Keratinocyte (primary cell): ENCODE results near the gene AP2A1. TPM values are rescaled to one million over a fixed set of nuclear protein-coding genes. Genes with fewer than 3 reads are reported as not detected.
A peak's percentile ranks its signal among the peaks of the same experiment; 100 is the strongest.

Source experiments
- DNase-seq: peaks from one replicate; pipeline ENCODE4 v3.0.0-alpha.2; 2011; ENCODE audit warnings: low read depth, missing footprints, low spot score
- FAIRE-seq: peaks from 2 replicates; lab custom pipeline; 2011; peaks lifted over from hg19 to GRCh38; lab: Jason Lieb, UNC
- H2AFZ ChIP-seq: 2 replicates; pipeline ENCODE4 v1.6.0; 2012; ENCODE audit warnings: low read length, control low read depth, inconsistent platforms; ENCODE audit not compliant: control insufficient read depth
- H3K27ac ChIP-seq: 2 replicates; pipeline ENCODE4 v1.5.1; 2011; ENCODE audit warnings: low read length; ENCODE audit not compliant: control insufficient read depth, insufficient read depth
- H3K27me3 ChIP-seq: 3 replicates; pipeline ENCODE4 v1.6.0; 2011; ENCODE audit warnings: low read length; ENCODE audit not compliant: control insufficient read depth, insufficient read depth; ENCODE audit errors: extremely low read depth
- H3K36me3 ChIP-seq, 2 experiments: 2 replicates in 1 of 2; 3 replicates in 1 of 2; pipeline ENCODE4 v1.5.1; 2011; ENCODE audit warnings: low read length in 2 of 2, mild to moderate bottlenecking in 1 of 2; ENCODE audit not compliant: control insufficient read depth in 2 of 2, insufficient read depth in 2 of 2; ENCODE audit errors: extremely low read depth in 1 of 2
- H3K4me1 ChIP-seq: 3 replicates; pipeline ENCODE4 v1.5.1; 2011; ENCODE audit warnings: low read length; ENCODE audit not compliant: control insufficient read depth, insufficient read depth; ENCODE audit errors: extremely low read depth
- H3K4me2 ChIP-seq: 3 replicates; pipeline ENCODE4 v1.6.0; 2011; ENCODE audit warnings: low read depth, low read length; ENCODE audit not compliant: control insufficient read depth, insufficient read depth; ENCODE audit errors: extremely low read depth
- H3K4me3 ChIP-seq, 3 experiments: fragments of 200-600 bp in 1 of 3; sonication (generic) in 1 of 3; 2 replicates in 2 of 3; 3 replicates in 1 of 3; pipeline ENCODE4 v1.5.1; 2011 to 2016; ENCODE audit warnings: low read length in 3 of 3, mild to moderate bottlenecking in 3 of 3, control low read depth in 2 of 3, inconsistent platforms in 1 of 3, low read depth in 1 of 3, mixed read lengths in 1 of 3, mixed run types in 1 of 3, moderate library complexity in 1 of 3; ENCODE audit not compliant: control insufficient read depth in 2 of 3, insufficient read depth in 2 of 3; ENCODE audit errors: extremely low read depth in 1 of 3
- H3K79me2 ChIP-seq: 2 replicates; pipeline ENCODE4 v1.6.0; 2012; ENCODE audit warnings: low read length; ENCODE audit not compliant: control insufficient read depth, insufficient read depth
- H3K9ac ChIP-seq: 3 replicates; pipeline ENCODE4 v1.6.0; 2011; ENCODE audit warnings: low read length; ENCODE audit not compliant: control insufficient read depth, insufficient read depth; ENCODE audit errors: extremely low read depth
- H3K9me1 ChIP-seq: 3 replicates; pipeline ENCODE4 v1.6.0; 2011; ENCODE audit warnings: low read length; ENCODE audit not compliant: control insufficient read depth, insufficient read depth; ENCODE audit errors: extremely low read depth
- H3K9me3 ChIP-seq: 2 replicates; pipeline ENCODE4 v1.5.1; 2012; ENCODE audit warnings: low read depth, low read length; ENCODE audit not compliant: control insufficient read depth
- H4K20me1 ChIP-seq: 3 replicates; pipeline ENCODE4 v1.6.0; 2011; ENCODE audit warnings: low read length; ENCODE audit not compliant: control insufficient read depth, insufficient read depth; ENCODE audit errors: extremely low read depth
- EZH2 ChIP-seq: IDR thresholded peaks from one replicate; pipeline ENCODE4 v1.6.1; 2012; ENCODE audit warnings: inconsistent platforms, mild to moderate bottlenecking, low read length, moderate library complexity
- dilution Hi-C: fragments of 300-500 bp; cut with MboI; formaldehyde crosslinking; loops from one replicate; pipeline ENCODE4 v1.7.0; 2020; ENCODE audit warnings: low sequenced_read_pairs; ENCODE audit not compliant: extremely low pct_ligation_motif_present
- polyA plus RNA-seq, 5 experiments: library from polyadenylated mRNA; depleted of rRNA in 3 of 5; stranded (reverse) in 3 of 5; stranded (forward) in 1 of 5; unstranded in 1 of 5; fragments of >200 nt; gene quantifications; 1 replicate in 1 of 5; 2 replicates in 3 of 5; 3 replicates in 1 of 5; pipeline versions ENCODE4 v1.2.1 to v1.2.3, GENCODE V29; 2011 to 2012; ENCODE audit warnings: missing spikeins in 2 of 5, low read depth in 1 of 5, low replicate concordance in 1 of 5
- TF ChIP-seq, protein P1 (sequence below), 3 experiments: IDR thresholded peaks in 1 of 3; conservative IDR thresholded peaks in 1 of 3; optimal IDR thresholded peaks in 1 of 3; 2 replicates in 2 of 3; 3 replicates in 1 of 3; pipeline versions ENCODE3 to v1.5.1; 2011; ENCODE audit warnings: low read length in 3 of 3, mild to moderate bottlenecking in 3 of 3, moderate library complexity in 2 of 3, control low read depth in 1 of 3, inconsistent platforms in 1 of 3; ENCODE audit not compliant: insufficient read depth in 2 of 3; ENCODE audit errors: extremely low read depth in 1 of 3

The AP2A1 gene
- polyA plus RNA-seq, 1 donor (not counting 4 experiments of a cell fraction or from before 2014, with no cell fraction given) = 36.7 TPM

DNA sequence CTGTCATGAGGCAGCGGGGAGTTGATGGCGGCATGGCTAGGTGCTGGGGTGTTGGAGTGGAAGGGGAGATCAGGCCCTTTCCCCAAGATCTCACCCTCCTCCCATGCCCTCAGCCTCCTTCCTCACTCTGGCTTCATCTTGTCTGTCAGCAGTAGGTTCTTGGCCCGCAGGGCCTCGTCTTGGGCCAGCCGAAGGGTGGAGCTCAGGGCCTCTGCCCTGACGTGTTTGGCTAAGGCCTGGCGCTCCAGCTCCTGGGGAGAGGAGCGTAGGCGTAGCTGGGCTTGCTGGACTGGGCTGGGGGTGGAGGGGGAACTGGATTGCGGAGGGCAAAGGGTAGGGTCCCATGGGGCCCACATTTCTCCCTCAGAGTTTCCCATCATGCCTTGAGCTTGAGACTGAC, 26.9 kb upstream of the AP2A1 start:
- peak overlapping the region; percentile 85 for H2AFZ ChIP-seq
- H3K27me3 ChIP-seq = no peaks in the 10 kb centered on the region
- no peak overlapping the region for H3K27ac ChIP-seq
- H3K9me3 ChIP-seq = no peaks in the 10 kb centered on the region
- peaks cover 6% of the 10 kb centered on the region for H3K4me1 ChIP-seq
- H3K9ac ChIP-seq = no peak overlapping the region
- TF ChIP-seq, protein P1, sequence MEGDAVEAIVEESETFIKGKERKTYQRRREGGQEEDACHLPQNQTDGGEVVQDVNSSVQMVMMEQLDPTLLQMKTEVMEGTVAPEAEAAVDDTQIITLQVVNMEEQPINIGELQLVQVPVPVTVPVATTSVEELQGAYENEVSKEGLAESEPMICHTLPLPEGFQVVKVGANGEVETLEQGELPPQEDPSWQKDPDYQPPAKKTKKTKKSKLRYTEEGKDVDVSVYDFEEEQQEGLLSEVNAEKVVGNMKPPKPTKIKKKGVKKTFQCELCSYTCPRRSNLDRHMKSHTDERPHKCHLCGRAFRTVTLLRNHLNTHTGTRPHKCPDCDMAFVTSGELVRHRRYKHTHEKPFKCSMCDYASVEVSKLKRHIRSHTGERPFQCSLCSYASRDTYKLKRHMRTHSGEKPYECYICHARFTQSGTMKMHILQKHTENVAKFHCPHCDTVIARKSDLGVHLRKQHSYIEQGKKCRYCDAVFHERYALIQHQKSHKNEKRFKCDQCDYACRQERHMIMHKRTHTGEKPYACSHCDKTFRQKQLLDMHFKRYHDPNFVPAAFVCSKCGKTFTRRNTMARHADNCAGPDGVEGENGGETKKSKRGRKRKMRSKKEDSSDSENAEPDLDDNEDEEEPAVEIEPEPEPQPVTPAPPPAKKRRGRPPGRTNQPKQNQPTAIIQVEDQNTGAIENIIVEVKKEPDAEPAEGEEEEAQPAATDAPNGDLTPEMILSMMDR (optimal IDR thresholded peaks at IDR 0.05 in 1 of 3, IDR thresholded peaks at IDR 0.05 in 1 of 3, conservative IDR thresholded peaks at IDR 0.05 in 1 of 3; ENCODE audit: extremely low read depth in 1 of 3, insufficient read depth in 2 of 3, low read length in 3 of 3) = no peak
- TF ChIP-seq EZH2 = no peak
- no peaks in the 10 kb centered on the region for H3K9me1 ChIP-seq
- DNase-seq (no peak), FAIRE-seq (no peak)
- H3K4me3 ChIP-seq = no peak overlapping the region
- no peak overlapping the region for H3K4me2 ChIP-seq
- H3K36me3 ChIP-seq = no peaks in the 10 kb centered on the region
- dilution Hi-C loops = no loop called here
- H4K20me1 ChIP-seq = no peaks in the 10 kb centered on the region
- no peaks in the 10 kb centered on the region for H3K79me2 ChIP-seq

DNA sequence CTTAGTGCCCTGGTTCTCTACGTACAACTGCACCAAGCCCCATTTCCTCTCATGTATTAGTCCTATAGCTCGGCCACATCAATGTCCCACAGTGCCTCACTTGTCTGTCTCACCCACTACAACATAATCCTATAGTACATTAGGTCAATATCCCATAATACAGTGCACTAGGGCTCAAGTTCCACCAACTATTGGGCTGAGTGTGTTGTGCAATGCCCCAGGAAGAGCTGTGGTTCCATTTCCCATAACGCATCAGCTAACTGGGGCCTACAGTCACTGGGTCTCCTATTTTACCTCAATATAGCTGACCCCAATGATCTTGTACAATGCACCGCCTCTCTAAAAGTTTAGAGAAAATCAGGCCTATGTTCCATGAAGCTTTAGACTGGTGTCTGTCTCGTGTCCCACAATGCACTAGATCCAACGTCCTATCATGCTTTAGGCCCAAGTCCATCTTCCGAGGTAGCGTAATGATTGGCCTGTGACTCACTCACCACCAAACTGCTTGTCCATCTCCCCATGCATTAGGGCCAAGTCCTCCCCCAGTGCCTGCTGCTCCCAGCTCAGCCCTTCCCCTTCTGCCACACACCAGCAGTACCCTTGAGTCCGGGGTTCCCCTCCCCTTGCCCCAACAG, 25.5 kb upstream of the AP2A1 start:
- Histone ChIP-seq H3K36me3 (no peaks in the 10 kb centered on the region), H3K4me3 (no peak overlapping the region), H3K9me3 (no peaks in the 10 kb centered on the region), H3K4me1 (peaks cover 6% of the 10 kb centered on the region), H3K4me2 (no peak overlapping the region), H3K27me3 (no peaks in the 10 kb centered on the region), H3K9ac (no peak overlapping the region), H2AFZ (no peak overlapping the region), H3K79me2 (no peaks in the 10 kb centered on the region), H3K9me1 (no peaks in the 10 kb centered on the region), H4K20me1 (no peaks in the 10 kb centered on the region), H3K27ac (no peak overlapping the region)
- FAIRE-seq (no peak), DNase-seq (no peak)
- TF ChIP-seq EZH2 = no peak
- TF ChIP-seq, protein P1 (optimal IDR thresholded peaks at IDR 0.05 in 1 of 3, IDR thresholded peaks at IDR 0.05 in 1 of 3, conservative IDR thresholded peaks at IDR 0.05 in 1 of 3; ENCODE audit: extremely low read depth in 1 of 3, insufficient read depth in 2 of 3, low read length in 3 of 3) = no peak
- dilution Hi-C loops = no loop called here
